Measurements from ENCODE around the gene ZBP1. TPM values are rescaled to one million over a fixed set of nuclear protein-coding genes. Genes with fewer than 3 reads are reported as not detected.
"Not testable (repeated sequence)": the region's sequence is repeated elsewhere in the genome, so short reads cannot be mapped to it uniquely, and the experiment has no call there.

Gene ZBP1
- polyA plus RNA-seq, 4 donors, result 0.12 to 0.21 TPM; not detected in 2

- no peak for DNase-seq (ENCODE audit: low read depth in 4 of 4, low spot score in 3 of 4)
Measured at GRCh38 chr20:57647933-57648785, 27.9 kb upstream of the ZBP1 start.

GRCh38 chr20:57647006-57647932 lies 27.0 kb upstream of the ZBP1 start:
- DNase-seq (ENCODE audit: low read depth in 4 of 4, low spot score in 3 of 4), result no peak

GRCh38 chr20:57638895-57639236 lies 18.6 kb upstream of the ZBP1 start:
- no peak for DNase-seq (ENCODE audit: low read depth in 4 of 4, low spot score in 3 of 4)

GRCh38 chr20:57638173-57638894 lies 18.1 kb upstream of the ZBP1 start:
- DNase-seq (ENCODE audit: low read depth in 4 of 4, low spot score in 3 of 4), result no peak

GRCh38 chr20:57633945-57634491 lies 13.8 kb upstream of the ZBP1 start:
- no peak for DNase-seq (ENCODE audit: low read depth in 4 of 4, low spot score in 3 of 4)

GRCh38 chr20:57632286-57632685 lies 12.1 kb upstream of the ZBP1 start:
- no peak for DNase-seq (ENCODE audit: low read depth in 4 of 4, low spot score in 3 of 4)

GRCh38 chr20:57630061-57630460 lies 9.8 kb upstream of the ZBP1 start:
- no peak for DNase-seq (ENCODE audit: low read depth in 4 of 4, low spot score in 3 of 4)

- not testable (repeated sequence) for DNase-seq (ENCODE audit: low read depth in 4 of 4, low spot score in 3 of 4)
Measured at GRCh38 chr20:57629491-57629901, 9.3 kb upstream of the ZBP1 start.

GRCh38 chr20:57628962-57629308 lies 8.7 kb upstream of the ZBP1 start:
- not testable (repeated sequence) for DNase-seq (ENCODE audit: low read depth in 4 of 4, low spot score in 3 of 4)

- DNase-seq (ENCODE audit: low read depth in 4 of 4, low spot score in 3 of 4), result peak in 3 of 4 donors; percentile 20 to 27 (median 20)
Measured at GRCh38 chr20:57628047-57628961, 8.1 kb upstream of the ZBP1 start.

- no peak for DNase-seq (ENCODE audit: low read depth in 4 of 4, low spot score in 3 of 4)
Measured at GRCh38 chr20:57627339-57627738, 7.1 kb upstream of the ZBP1 start.

GRCh38 chr20:57625978-57626377 lies 5.8 kb upstream of the ZBP1 start:
- no peak for DNase-seq (ENCODE audit: low read depth in 4 of 4, low spot score in 3 of 4)

GRCh38 chr20:57625181-57625958 lies 5.1 kb upstream of the ZBP1 start:
- DNase-seq (ENCODE audit: low read depth in 4 of 4, low spot score in 3 of 4), result no peak

- no peak for DNase-seq (ENCODE audit: low read depth in 4 of 4, low spot score in 3 of 4)
Measured at GRCh38 chr20:57624124-57624523, 3.9 kb upstream of the ZBP1 start.

GRCh38 chr20:57622579-57623381 lies 2.6 kb upstream of the ZBP1 start:
- DNase-seq (ENCODE audit: low read depth in 4 of 4, low spot score in 3 of 4), result no peak

GRCh38 chr20:57622201-57622570 lies 2.0 kb upstream of the ZBP1 start:
- no peak for DNase-seq (ENCODE audit: low read depth in 4 of 4, low spot score in 3 of 4)

GRCh38 chr20:57621421-57622200 lies 1.4 kb upstream of the ZBP1 start:
- no peak for DNase-seq (ENCODE audit: low read depth in 4 of 4, low spot score in 3 of 4)

Data from right renal pelvis (tissue), 4 donors.